GM12873 (cell line): Measurements from ENCODE around the gene CNOT1.

Source experiments
- CTCF ChIP-seq: IDR thresholded peaks from 2 replicates; pipeline ENCODE4 v1.5.1; 2012; ENCODE audit warnings: low read depth, mild to moderate bottlenecking, moderate library complexity, low read length, control low read depth; ENCODE audit not compliant: insufficient read depth; ENCODE audit errors: missing control alignments

Gene CNOT1

GRCh38 chr16:58629733-58630640 is at the start of gene CNOT1:
CNOT1 (minus strand) TSS chr16:58629826; CDS start chr16:58599337, 30,489 bp downstream.
- no peak for TF ChIP-seq CTCF

GRCh38 chr16:58678716-58679115 is 49.1 kb upstream of the CNOT1 start:
- TF ChIP-seq CTCF, result peak; percentile 28

GRCh38 chr16:58678269-58678668 is 48.6 kb upstream of the CNOT1 start:
- TF ChIP-seq CTCF, result no peak

- TF ChIP-seq CTCF, result no peak
Measured at GRCh38 chr16:58670946-58671583, 41.4 kb upstream of the CNOT1 start.

- no peak for TF ChIP-seq CTCF
Measured at GRCh38 chr16:58670177-58670576, 40.6 kb upstream of the CNOT1 start.

- TF ChIP-seq CTCF, result no peak
Measured at GRCh38 chr16:58665200-58665599, 35.6 kb upstream of the CNOT1 start.

GRCh38 chr16:58661199-58661830 is 31.7 kb upstream of the CNOT1 start:
- peak; percentile 76 for TF ChIP-seq CTCF
